GM12875 (cell line): Measurements from ENCODE around the gene ALS2.
"Not testable (repeated sequence)": the region's sequence is repeated elsewhere in the genome, so short reads cannot be mapped to it uniquely, and the experiment has no call there.

Experiments used
- H3K4me3 ChIP-seq: one replicate; pipeline ENCODE4 v1.5.1; 2011; ENCODE audit warnings: low read depth, low read length, control low read depth
- CTCF ChIP-seq: IDR thresholded peaks from 2 replicates; pipeline ENCODE4 v1.5.1; 2011; ENCODE audit warnings: low read depth, mild to moderate bottlenecking, control low read depth, inconsistent platforms, low read length, moderate library complexity, borderline replicate concordance; ENCODE audit not compliant: insufficient read depth

ALS2 gene

GRCh38 chr2:201773990-201774389 is 6.7 kb downstream of the ALS2 start:
- no peak for TF ChIP-seq CTCF
- no peak overlapping the region for H3K4me3 ChIP-seq

GRCh38 chr2:201769666-201770373 is 10.9 kb downstream of the ALS2 start:
- H3K4me3 ChIP-seq = no peak overlapping the region
- no peak for TF ChIP-seq CTCF

- TF ChIP-seq CTCF = no peak
- H3K4me3 ChIP-seq = no peak overlapping the region
Observed at GRCh38 chr2:201768918-201769317, 11.8 kb downstream of the ALS2 start.

- H3K4me3 ChIP-seq = no peak overlapping the region
- no peak for TF ChIP-seq CTCF
Observed at GRCh38 chr2:201765799-201766198, 14.9 kb downstream of the ALS2 start.

GRCh38 chr2:201764469-201764868 is 16.3 kb downstream of the ALS2 start:
- not testable (repeated sequence) for H3K4me3 ChIP-seq

- no peak for TF ChIP-seq CTCF
- H3K4me3 ChIP-seq = no peak overlapping the region
Observed at GRCh38 chr2:201761101-201761500, 19.6 kb downstream of the ALS2 start.

GRCh38 chr2:201759567-201759966 is 21.2 kb downstream of the ALS2 start:
- TF ChIP-seq CTCF = no peak
- no peak overlapping the region for H3K4me3 ChIP-seq
